ENCODE data around the gene PAXIP1. TPM values are rescaled to one million over a fixed set of nuclear protein-coding genes. Genes with fewer than 3 reads are reported as not detected.

Gene PAXIP1
- total and polyA plus RNA-seq, 2 donors (not counting 3 experiments of a cell fraction or from before 2014, with no cell fraction given) = 10.0 to 15.8 TPM

DNA sequence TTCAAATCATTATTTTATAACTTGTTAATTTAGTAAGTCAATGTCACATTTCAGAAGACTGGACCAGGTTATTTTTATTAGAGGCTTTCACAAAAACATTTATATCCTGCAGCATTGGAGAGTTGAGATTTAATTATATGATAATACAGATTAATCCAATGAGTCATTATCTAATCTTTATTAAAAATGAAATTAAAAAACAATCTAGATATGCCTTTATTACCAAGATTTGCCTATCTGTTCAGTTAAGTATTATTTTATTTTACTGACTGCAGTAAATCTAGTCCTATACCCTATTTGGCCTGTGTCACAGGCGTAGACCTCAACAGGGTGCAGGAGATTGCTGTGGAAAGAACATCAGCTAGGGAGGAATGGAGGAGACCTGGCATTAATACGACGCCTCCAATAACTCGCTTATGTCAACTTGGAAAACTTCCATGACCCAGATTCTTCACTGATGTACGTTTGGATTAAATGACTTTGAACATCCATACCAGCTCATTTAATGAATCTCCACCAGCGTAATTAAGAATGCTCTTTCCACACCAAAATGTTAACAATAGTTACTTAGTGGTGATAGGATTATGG, 18.2 kb downstream of the PAXIP1 start:
- H3K27me3 ChIP-seq (ENCODE audit: control insufficient read depth in 2 of 2, insufficient read depth in 2 of 2, low read length in 2 of 2) = no peaks in the 10 kb centered on the region
- TF ChIP-seq MYC (IDR thresholded peaks at IDR 0.05; ENCODE audit: low read depth, low read length) (no peak), GATA2 (IDR thresholded peaks at IDR 0.05; ENCODE audit: insufficient read depth, insufficient read length, low read depth, low read length) (no peak), POLR2A (IDR thresholded peaks at IDR 0.05; ENCODE audit: low read depth, low read length) (no peak), FOS (IDR thresholded peaks at IDR 0.05; ENCODE audit: borderline replicate concordance, insufficient read depth, low read length) (no peak)
- TF ChIP-seq, protein P1, sequence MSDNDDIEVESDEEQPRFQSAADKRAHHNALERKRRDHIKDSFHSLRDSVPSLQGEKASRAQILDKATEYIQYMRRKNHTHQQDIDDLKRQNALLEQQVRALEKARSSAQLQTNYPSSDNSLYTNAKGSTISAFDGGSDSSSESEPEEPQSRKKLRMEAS (IDR thresholded peaks at IDR 0.05; ENCODE audit: insufficient read depth, insufficient read length) = no peak
- TF ChIP-seq, protein P2, sequence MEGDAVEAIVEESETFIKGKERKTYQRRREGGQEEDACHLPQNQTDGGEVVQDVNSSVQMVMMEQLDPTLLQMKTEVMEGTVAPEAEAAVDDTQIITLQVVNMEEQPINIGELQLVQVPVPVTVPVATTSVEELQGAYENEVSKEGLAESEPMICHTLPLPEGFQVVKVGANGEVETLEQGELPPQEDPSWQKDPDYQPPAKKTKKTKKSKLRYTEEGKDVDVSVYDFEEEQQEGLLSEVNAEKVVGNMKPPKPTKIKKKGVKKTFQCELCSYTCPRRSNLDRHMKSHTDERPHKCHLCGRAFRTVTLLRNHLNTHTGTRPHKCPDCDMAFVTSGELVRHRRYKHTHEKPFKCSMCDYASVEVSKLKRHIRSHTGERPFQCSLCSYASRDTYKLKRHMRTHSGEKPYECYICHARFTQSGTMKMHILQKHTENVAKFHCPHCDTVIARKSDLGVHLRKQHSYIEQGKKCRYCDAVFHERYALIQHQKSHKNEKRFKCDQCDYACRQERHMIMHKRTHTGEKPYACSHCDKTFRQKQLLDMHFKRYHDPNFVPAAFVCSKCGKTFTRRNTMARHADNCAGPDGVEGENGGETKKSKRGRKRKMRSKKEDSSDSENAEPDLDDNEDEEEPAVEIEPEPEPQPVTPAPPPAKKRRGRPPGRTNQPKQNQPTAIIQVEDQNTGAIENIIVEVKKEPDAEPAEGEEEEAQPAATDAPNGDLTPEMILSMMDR (IDR thresholded peaks at IDR 0.05; ENCODE audit: extremely low read depth in 1 of 2, insufficient read depth in 1 of 2, low read depth in 1 of 2, low read length in 2 of 2) = no peak
- ChIA-PET POLR2A (interaction anchor here (0.6 kb wide), 1 partner anchor 442 kb away, joined by 3 read pairs; no protein-coding TSS in a partner anchor), CTCF (interaction anchor here (0.9 to 2.4 kb wide), 2 partner anchors 57 to 58 kb away, joined by 3 to 8 read pairs; no protein-coding TSS in a partner anchor)
- H3K4me1 ChIP-seq (ENCODE audit: control insufficient read depth, extremely low read depth, insufficient read depth, low read length) = no peaks in the 10 kb centered on the region
- peaks cover 0 to 5% of the 10 kb centered on the region in 2 experiments for H3K36me3 ChIP-seq (ENCODE audit: control insufficient read depth in 2 of 2, extremely low read depth in 1 of 2, insufficient read depth in 2 of 2, low read length in 2 of 2)
- H2AFZ ChIP-seq (ENCODE audit: low read depth, low read length) = no peak overlapping the region
- no peak overlapping the region for H3K4me2 ChIP-seq (ENCODE audit: insufficient read depth, low read length)
- no peak for FAIRE-seq
- no peaks in the 10 kb centered on the region for H3K79me2 ChIP-seq (ENCODE audit: control insufficient read depth, insufficient read depth, low read length)
- H3K9me3 ChIP-seq (replicated peaks; ENCODE audit: control insufficient read depth, insufficient read depth, low read length) = no peaks in the 10 kb centered on the region
- no peak overlapping the region for H3K27ac ChIP-seq (ENCODE audit: insufficient read depth, low read depth, low read length)
- H3K9me1 ChIP-seq (replicated peaks; ENCODE audit: control insufficient read depth, extremely low read depth, insufficient read depth, low read length) = no peaks in the 10 kb centered on the region
- dilution Hi-C loops (cut with MboI; ENCODE audit: extremely low pct_ligation_motif_present, low sequenced_read_pairs) (no loop called here), intact Hi-C loops (cut with micrococcal nuclease) (no loop called here)
- H3K4me3 ChIP-seq (replicated peaks in 1 of 3; ENCODE audit: insufficient read depth in 1 of 3, low read depth in 1 of 3, low read length in 3 of 3) = no peak overlapping the region
- H4K20me1 ChIP-seq (replicated peaks; ENCODE audit: control insufficient read depth, extremely low read depth, insufficient read depth, low read length) = no peaks in the 10 kb centered on the region
- no peak overlapping the region for H3K9ac ChIP-seq (replicated peaks; ENCODE audit: extremely low read depth, insufficient read depth, low read length)
- no TSS peak for BruUV-seq (replicated peaks)
- no peak for DNase-seq (ENCODE audit: low read depth, low spot score)
